ENCODE results near the gene ZBTB38. TPM values are rescaled to one million over a fixed set of nuclear protein-coding genes. Genes with fewer than 3 reads are reported as not detected.

The ZBTB38 gene
- total RNA-seq, 3 donors from 2014 or later (not counting 1 experiment from before 2014, with no cell fraction given), result 40.3 to 68.3 (median 56.7) TPM

- ATAC-seq (no peak), DNase-seq (no peak)
- WGBS (ENCODE audit: insufficient coverage), result 86% methylated on average over 3 of the region's 4 CpGs
- no peak overlapping the region for H3K27ac Mint-ChIP-seq
- H3K4me3 Mint-ChIP-seq, result no peak overlapping the region
- H3K27ac ChIP-seq (ENCODE audit: low read length), result no peak overlapping the region
- TF ChIP-seq, protein P1, sequence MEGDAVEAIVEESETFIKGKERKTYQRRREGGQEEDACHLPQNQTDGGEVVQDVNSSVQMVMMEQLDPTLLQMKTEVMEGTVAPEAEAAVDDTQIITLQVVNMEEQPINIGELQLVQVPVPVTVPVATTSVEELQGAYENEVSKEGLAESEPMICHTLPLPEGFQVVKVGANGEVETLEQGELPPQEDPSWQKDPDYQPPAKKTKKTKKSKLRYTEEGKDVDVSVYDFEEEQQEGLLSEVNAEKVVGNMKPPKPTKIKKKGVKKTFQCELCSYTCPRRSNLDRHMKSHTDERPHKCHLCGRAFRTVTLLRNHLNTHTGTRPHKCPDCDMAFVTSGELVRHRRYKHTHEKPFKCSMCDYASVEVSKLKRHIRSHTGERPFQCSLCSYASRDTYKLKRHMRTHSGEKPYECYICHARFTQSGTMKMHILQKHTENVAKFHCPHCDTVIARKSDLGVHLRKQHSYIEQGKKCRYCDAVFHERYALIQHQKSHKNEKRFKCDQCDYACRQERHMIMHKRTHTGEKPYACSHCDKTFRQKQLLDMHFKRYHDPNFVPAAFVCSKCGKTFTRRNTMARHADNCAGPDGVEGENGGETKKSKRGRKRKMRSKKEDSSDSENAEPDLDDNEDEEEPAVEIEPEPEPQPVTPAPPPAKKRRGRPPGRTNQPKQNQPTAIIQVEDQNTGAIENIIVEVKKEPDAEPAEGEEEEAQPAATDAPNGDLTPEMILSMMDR (IDR thresholded peaks at IDR 0.05), result no peak
- H3K36me3 Mint-ChIP-seq, result no peaks in the 10 kb centered on the region
- no peaks in the 10 kb centered on the region for H3K36me3 ChIP-seq (ENCODE audit: control insufficient read depth, insufficient read depth, low read length)
- no peaks in the 10 kb centered on the region for H3K9me3 Mint-ChIP-seq
- peaks cover under 1% of the 10 kb centered on the region for H3K4me1 ChIP-seq (ENCODE audit: control insufficient read depth, insufficient read depth, low read length)
- H3K27me3 Mint-ChIP-seq (ENCODE audit: low read depth in 2 of 2), result peaks cover 24 to 27% of the 10 kb centered on the region in 2 donors
- H3K27me3 ChIP-seq (ENCODE audit: control insufficient read depth, insufficient read depth, low read length), result no peaks in the 10 kb centered on the region
- no peaks in the 10 kb centered on the region for H3K9me3 ChIP-seq (ENCODE audit: control insufficient read depth, insufficient read depth, low read length)
- H3K4me1 Mint-ChIP-seq, result peaks cover 4% of the 10 kb centered on the region in 2 donors
- intact Hi-C loops (cut with micrococcal nuclease), result no loop called here
- no peak overlapping the region for H3K4me3 ChIP-seq (ENCODE audit: low read length)
These were observed 12.3 kb upstream of the ZBTB38 start for GRCh38 chr3:141356046-141356445.

DNA sequence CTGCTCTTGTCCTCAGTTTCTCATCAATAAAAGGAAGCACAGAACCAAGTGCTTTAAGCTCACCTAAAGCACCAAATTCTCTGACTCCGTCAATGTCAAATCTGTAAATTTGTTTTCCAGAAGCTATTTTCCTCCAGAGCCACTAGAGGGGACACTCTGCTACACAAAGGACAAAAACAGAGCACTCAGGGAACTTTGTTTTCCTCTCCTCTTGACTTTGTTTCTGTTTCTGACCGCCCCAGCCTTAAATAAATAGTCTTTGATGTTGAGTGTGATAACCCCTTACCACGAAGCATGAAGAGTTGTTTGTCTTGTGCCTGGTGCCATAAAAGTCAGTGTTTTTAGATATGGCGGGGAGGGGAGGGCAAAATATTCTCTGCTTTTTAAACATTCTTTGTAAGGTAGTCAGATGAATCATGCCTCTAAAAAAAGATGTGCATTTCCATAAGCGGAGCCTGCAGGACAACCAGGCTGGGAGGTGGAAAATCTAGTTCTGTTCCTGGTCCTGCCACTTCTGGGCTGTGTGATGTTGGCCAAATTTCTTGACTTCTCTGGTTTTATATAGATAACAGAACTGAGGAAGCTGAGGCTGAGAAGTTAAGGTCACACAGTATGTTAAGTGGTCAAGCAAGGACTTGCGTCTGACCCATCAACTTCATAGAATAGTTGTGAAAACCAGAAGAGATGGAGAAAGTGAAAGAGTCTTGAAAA, 7.3 kb upstream of the ZBTB38 start:
- Mint-ChIP-seq H3K4me1 (peaks cover 10% of the 10 kb centered on the region in 2 donors), H3K27me3 (ENCODE audit: low read depth in 2 of 2) (peaks cover 12 to 16% of the 10 kb centered on the region in 2 donors), H3K36me3 (peaks cover 6% of the 10 kb centered on the region), H3K27ac (no peak overlapping the region), H3K9me3 (no peaks in the 10 kb centered on the region), H3K4me3 (no peak overlapping the region)
- Histone ChIP-seq H3K4me1 (ENCODE audit: control insufficient read depth, insufficient read depth, low read length) (peaks cover 5% of the 10 kb centered on the region), H3K27me3 (ENCODE audit: control insufficient read depth, insufficient read depth, low read length) (no peaks in the 10 kb centered on the region), H3K9me3 (ENCODE audit: control insufficient read depth, insufficient read depth, low read length) (no peaks in the 10 kb centered on the region), H3K36me3 (ENCODE audit: control insufficient read depth, insufficient read depth, low read length) (no peaks in the 10 kb centered on the region), H3K4me3 (ENCODE audit: low read length) (no peak overlapping the region), H3K27ac (ENCODE audit: low read length) (no peak overlapping the region)
- 31% methylated on average over 6 of the region's 6 CpGs for WGBS (ENCODE audit: insufficient coverage)
- intact Hi-C loops (cut with micrococcal nuclease), result loop anchor here (1.0 to 5.0 kb wide), 2 partner anchors 94 to 201 kb away; no protein-coding TSS in a partner anchor
- DNase-seq, result peak in 1 of 2 donors; percentile 73
- TF ChIP-seq, protein P1 (IDR thresholded peaks at IDR 0.05), result peak; percentile 56
- ATAC-seq, result peak; percentile 62 to 67 (median 65)

DNA sequence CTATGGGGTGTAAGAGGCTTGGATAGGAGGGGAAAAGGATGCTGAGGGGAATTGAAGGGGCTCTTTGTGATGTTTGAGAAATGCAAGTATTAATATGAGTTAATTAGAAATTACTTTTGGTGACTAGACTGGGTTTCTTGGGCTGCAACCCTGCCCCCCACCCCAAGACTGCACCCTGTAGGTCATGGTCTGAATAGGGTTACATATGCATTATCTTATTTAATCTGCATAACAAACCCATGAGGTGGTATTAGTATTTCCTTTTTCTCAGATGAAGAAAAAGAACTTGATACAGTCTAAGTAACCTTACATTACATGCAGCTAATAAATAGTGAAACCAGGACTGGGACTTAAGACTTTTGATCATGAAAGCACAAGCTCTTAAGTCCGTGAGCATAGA, 5.6 kb upstream of the ZBTB38 start:
- H3K4me3 Mint-ChIP-seq, result no peak overlapping the region
- intact Hi-C loops (cut with micrococcal nuclease), result loop anchor here (5.0 kb wide), 1 partner anchor 200 kb away; no protein-coding TSS in a partner anchor
- ATAC-seq, result no peak

More for the DNA sequence above, 5.6 kb upstream of the ZBTB38 start:
- peaks cover 6% of the 10 kb centered on the region for H3K36me3 Mint-ChIP-seq
- H3K4me1 Mint-ChIP-seq, result peaks cover 10 to 12% of the 10 kb centered on the region in 2 donors
- no peaks in the 10 kb centered on the region for H3K9me3 Mint-ChIP-seq
- Histone ChIP-seq H3K4me3 (ENCODE audit: low read length) (no peak overlapping the region), H3K36me3 (ENCODE audit: control insufficient read depth, insufficient read depth, low read length) (no peaks in the 10 kb centered on the region), H3K27me3 (ENCODE audit: control insufficient read depth, insufficient read depth, low read length) (no peaks in the 10 kb centered on the region), H3K4me1 (ENCODE audit: control insufficient read depth, insufficient read depth, low read length) (peaks cover 6% of the 10 kb centered on the region), H3K9me3 (ENCODE audit: control insufficient read depth, insufficient read depth, low read length) (no peaks in the 10 kb centered on the region), H3K27ac (ENCODE audit: low read length) (no peak overlapping the region)
- peaks cover 12 to 16% of the 10 kb centered on the region in 2 donors for H3K27me3 Mint-ChIP-seq (ENCODE audit: low read depth in 2 of 2)
- no peak overlapping the region for H3K27ac Mint-ChIP-seq
- TF ChIP-seq, protein P1 (IDR thresholded peaks at IDR 0.05), result no peak
- 100% methylated on average over 1 of the region's 1 CpG for WGBS (ENCODE audit: insufficient coverage)
- DNase-seq, result no peak

Measured in natural killer cell (primary cell).